Measurements from ENCODE around the gene COL6A1.

DNA sequence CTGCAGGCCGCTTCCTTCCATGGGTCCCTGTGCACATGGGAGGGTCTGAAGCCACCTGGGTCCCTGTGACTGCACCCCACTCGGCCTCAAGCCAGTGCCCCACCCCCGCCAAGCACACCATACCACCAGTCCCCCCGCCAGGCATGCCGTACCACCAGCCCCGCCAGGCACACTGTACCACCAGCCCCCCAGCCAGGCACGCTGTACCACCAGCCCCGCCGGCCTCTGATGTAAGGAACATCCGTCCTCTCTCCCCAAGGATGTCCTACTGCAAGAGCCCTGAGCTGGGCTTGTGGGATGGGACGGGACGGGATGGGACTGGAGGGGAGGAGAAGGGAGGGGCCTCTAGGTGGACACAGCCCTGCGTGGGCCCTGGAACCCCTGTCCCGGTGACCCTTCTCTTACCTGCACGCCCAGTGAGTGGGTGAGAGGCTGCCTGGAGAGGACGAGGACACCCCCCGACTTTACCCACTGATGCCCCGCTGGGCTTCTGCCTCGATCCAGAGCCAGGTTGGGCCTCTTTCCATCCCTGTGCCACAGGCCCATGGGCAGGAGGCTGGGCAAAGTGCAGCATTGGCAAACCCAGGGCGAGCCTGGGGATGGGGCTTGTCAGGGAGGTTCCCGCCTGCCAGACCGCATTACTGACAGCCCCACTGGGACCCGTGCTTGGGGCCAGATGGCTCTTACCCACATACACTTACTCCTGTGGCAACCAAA lies 40.8 kb upstream of the COL6A1 start:
- TF ChIP-seq, protein P1, sequence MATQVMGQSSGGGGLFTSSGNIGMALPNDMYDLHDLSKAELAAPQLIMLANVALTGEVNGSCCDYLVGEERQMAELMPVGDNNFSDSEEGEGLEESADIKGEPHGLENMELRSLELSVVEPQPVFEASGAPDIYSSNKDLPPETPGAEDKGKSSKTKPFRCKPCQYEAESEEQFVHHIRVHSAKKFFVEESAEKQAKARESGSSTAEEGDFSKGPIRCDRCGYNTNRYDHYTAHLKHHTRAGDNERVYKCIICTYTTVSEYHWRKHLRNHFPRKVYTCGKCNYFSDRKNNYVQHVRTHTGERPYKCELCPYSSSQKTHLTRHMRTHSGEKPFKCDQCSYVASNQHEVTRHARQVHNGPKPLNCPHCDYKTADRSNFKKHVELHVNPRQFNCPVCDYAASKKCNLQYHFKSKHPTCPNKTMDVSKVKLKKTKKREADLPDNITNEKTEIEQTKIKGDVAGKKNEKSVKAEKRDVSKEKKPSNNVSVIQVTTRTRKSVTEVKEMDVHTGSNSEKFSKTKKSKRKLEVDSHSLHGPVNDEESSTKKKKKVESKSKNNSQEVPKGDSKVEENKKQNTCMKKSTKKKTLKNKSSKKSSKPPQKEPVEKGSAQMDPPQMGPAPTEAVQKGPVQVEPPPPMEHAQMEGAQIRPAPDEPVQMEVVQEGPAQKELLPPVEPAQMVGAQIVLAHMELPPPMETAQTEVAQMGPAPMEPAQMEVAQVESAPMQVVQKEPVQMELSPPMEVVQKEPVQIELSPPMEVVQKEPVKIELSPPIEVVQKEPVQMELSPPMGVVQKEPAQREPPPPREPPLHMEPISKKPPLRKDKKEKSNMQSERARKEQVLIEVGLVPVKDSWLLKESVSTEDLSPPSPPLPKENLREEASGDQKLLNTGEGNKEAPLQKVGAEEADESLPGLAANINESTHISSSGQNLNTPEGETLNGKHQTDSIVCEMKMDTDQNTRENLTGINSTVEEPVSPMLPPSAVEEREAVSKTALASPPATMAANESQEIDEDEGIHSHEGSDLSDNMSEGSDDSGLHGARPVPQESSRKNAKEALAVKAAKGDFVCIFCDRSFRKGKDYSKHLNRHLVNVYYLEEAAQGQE (IDR thresholded peaks at IDR 0.05; ENCODE audit: insufficient read depth in 1 of 2, low read depth in 2 of 2, low read length in 2 of 2), result no peak
- TF ChIP-seq TAF1 (IDR thresholded peaks at IDR 0.05; ENCODE audit: borderline replicate concordance, insufficient read depth, low read length), result no peak
- no peak for TF ChIP-seq SIN3A (IDR thresholded peaks at IDR 0.05; ENCODE audit: borderline replicate concordance, insufficient read depth, low read length)

All from PFSK-1 (cell line).